NCI-H2081 (cell line): ENCODE data around the gene LIPM.

Experiments used
- DNase-seq, 2 experiments: peaks; one replicate each; lab custom pipeline; 2025; lab: John Stamatoyannopoulos, UW

Gene LIPM

GRCh38 chr10:88840881-88841280 lies 38.4 kb downstream of the LIPM start:
- DNase-seq: no peak

- DNase-seq: no peak
These were observed 39.0 kb downstream of the LIPM start for GRCh38 chr10:88841316-88842111.

GRCh38 chr10:88843171-88843570 lies 40.6 kb downstream of the LIPM start:
- DNase-seq: no peak

- DNase-seq: no peak
These were observed 46.0 kb downstream of the LIPM start for GRCh38 chr10:88848499-88848898.

GRCh38 chr10:88849234-88849633 lies 46.7 kb downstream of the LIPM start:
- DNase-seq: no peak

GRCh38 chr10:88850712-88851111 lies 48.2 kb downstream of the LIPM start:
- no peak for DNase-seq

- no peak for DNase-seq
These were observed 49.2 kb downstream of the LIPM start, which contains the start of gene ANKRD22 for GRCh38 chr10:88851706-88852105. Gene ANKRD22 (minus strand): TSS chr10:88851844. CDS start chr10:88851607, 237 bp downstream.

- no peak for DNase-seq
These were observed 49.8 kb downstream of the LIPM start for GRCh38 chr10:88852327-88852726.

- DNase-seq: no peak
These were observed 50.8 kb downstream of the LIPM start for GRCh38 chr10:88853155-88853881.

GRCh38 chr10:88854684-88855083 lies 52.2 kb downstream of the LIPM start:
- DNase-seq: no peak

- no peak for DNase-seq
These were observed 55.3 kb downstream of the LIPM start for GRCh38 chr10:88857831-88858230.

GRCh38 chr10:88858491-88858890 lies 56.0 kb downstream of the LIPM start:
- DNase-seq: no peak

- DNase-seq: no peak
These were observed 58.5 kb downstream of the LIPM start for GRCh38 chr10:88861036-88861435.

- no peak for DNase-seq
These were observed 62.8 kb downstream of the LIPM start for GRCh38 chr10:88865281-88865876.

GRCh38 chr10:88866454-88866853 lies 63.9 kb downstream of the LIPM start:
- no peak for DNase-seq

- no peak for DNase-seq
These were observed 67.6 kb downstream of the LIPM start for GRCh38 chr10:88870089-88870488.
